ENCODE results near the gene CCP110. TPM values are rescaled to one million over a fixed set of nuclear protein-coding genes. Genes with fewer than 3 reads are reported as not detected.

Gene CCP110
- total and polyA plus RNA-seq, 2 donors (not counting 1 experiment from before 2014, with no cell fraction given): 4.9 to 23.6 TPM

DNA sequence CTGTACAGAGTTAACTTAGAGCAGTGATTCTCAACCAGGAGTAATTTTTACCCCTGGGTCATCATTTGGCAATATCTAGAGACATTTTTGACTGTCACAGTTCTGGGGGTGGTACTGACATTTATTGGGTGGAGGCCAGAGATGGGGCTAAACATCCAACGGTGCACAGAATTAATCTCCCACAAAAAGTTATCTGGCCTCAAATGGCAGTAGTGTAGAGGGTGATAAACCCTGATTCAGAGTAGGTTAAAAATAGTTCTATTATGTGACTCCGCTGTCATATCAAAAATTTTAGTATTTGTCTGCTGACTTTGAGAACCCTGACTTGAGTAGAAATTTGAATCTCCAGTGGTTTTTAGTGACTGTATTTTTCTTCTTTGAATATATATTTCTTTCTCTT lies 50.9 kb downstream of the CCP110 start:
- no peak overlapping the region for H3K9ac ChIP-seq (ENCODE audit: low read length)
- H3K27me3 Mint-ChIP-seq: no peaks in the 10 kb centered on the region
- no peaks in the 10 kb centered on the region for H3K9me3 ChIP-seq (ENCODE audit: control extremely low read depth in 1 of 3, control insufficient read depth in 2 of 3, insufficient read depth in 1 of 3, low read length in 2 of 3)
- H3K4me1 Mint-ChIP-seq: no peaks in the 10 kb centered on the region
- no peak overlapping the region for H3K4me3 ChIP-seq (ENCODE audit: control extremely low read depth in 1 of 5, extremely low read depth in 1 of 5, insufficient read depth in 1 of 5, low read depth in 2 of 5, low read length in 4 of 5)
- CTCF ChIA-PET: no interaction called here
- no peaks in the 10 kb centered on the region for H3K9me3 Mint-ChIP-seq (ENCODE audit: insufficient read depth)
- TF ChIP-seq EZH2 (IDR thresholded peaks at IDR 0.05; ENCODE audit: borderline replicate concordance, insufficient read depth, low read depth, low read length, poor library complexity, severe bottlenecking): no peak
- TF ChIP-seq, protein P1, sequence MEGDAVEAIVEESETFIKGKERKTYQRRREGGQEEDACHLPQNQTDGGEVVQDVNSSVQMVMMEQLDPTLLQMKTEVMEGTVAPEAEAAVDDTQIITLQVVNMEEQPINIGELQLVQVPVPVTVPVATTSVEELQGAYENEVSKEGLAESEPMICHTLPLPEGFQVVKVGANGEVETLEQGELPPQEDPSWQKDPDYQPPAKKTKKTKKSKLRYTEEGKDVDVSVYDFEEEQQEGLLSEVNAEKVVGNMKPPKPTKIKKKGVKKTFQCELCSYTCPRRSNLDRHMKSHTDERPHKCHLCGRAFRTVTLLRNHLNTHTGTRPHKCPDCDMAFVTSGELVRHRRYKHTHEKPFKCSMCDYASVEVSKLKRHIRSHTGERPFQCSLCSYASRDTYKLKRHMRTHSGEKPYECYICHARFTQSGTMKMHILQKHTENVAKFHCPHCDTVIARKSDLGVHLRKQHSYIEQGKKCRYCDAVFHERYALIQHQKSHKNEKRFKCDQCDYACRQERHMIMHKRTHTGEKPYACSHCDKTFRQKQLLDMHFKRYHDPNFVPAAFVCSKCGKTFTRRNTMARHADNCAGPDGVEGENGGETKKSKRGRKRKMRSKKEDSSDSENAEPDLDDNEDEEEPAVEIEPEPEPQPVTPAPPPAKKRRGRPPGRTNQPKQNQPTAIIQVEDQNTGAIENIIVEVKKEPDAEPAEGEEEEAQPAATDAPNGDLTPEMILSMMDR (IDR thresholded peaks at IDR 0.05): no peak
- H3K4me3 Mint-ChIP-seq: no peak overlapping the region
- no peak overlapping the region for H3K27ac Mint-ChIP-seq
- ATAC-seq (ENCODE audit: low read depth) (no peak), DNase-seq (no peak)
- no peaks in the 10 kb centered on the region for H4K20me1 ChIP-seq (ENCODE audit: control insufficient read depth, insufficient read depth, low read length, poor library complexity, severe bottlenecking)
- no peak overlapping the region for H3K4me2 ChIP-seq (replicated peaks; ENCODE audit: low read depth, low read length, poor library complexity, severe bottlenecking)
- no peaks in the 10 kb centered on the region for H3K79me2 ChIP-seq (ENCODE audit: control insufficient read depth, insufficient read depth, low read length)
- intact Hi-C loops (cut with micrococcal nuclease): no loop called here
- WGBS (ENCODE audit: insufficient coverage): no CpG with 5 or more reads among the region's 2 CpGs
- H2AFZ ChIP-seq (ENCODE audit: insufficient read depth, low read depth, low read length, poor library complexity, severe bottlenecking): no peak overlapping the region
- H3K27ac ChIP-seq (ENCODE audit: low read length in 2 of 2): no peak overlapping the region
- no peaks in the 10 kb centered on the region for H3K27me3 ChIP-seq (replicated peaks in 1 of 4; ENCODE audit: control extremely low read depth in 1 of 4, control insufficient read depth in 3 of 4, insufficient read depth in 4 of 4, low read length in 3 of 4)
- POLR2A ChIA-PET: no interaction called here
- no peaks in the 10 kb centered on the region for H3K4me1 ChIP-seq (ENCODE audit: control insufficient read depth in 2 of 2, insufficient read depth in 2 of 2, low read length in 2 of 2)
- H3K36me3 ChIP-seq (replicated peaks in 1 of 2; ENCODE audit: control extremely low read depth in 1 of 2, control insufficient read depth in 1 of 2, extremely low read depth in 1 of 2, insufficient read depth in 2 of 2, low read length in 1 of 2): peaks cover 12 to 54% of the 10 kb centered on the region in 2 experiments

DNA sequence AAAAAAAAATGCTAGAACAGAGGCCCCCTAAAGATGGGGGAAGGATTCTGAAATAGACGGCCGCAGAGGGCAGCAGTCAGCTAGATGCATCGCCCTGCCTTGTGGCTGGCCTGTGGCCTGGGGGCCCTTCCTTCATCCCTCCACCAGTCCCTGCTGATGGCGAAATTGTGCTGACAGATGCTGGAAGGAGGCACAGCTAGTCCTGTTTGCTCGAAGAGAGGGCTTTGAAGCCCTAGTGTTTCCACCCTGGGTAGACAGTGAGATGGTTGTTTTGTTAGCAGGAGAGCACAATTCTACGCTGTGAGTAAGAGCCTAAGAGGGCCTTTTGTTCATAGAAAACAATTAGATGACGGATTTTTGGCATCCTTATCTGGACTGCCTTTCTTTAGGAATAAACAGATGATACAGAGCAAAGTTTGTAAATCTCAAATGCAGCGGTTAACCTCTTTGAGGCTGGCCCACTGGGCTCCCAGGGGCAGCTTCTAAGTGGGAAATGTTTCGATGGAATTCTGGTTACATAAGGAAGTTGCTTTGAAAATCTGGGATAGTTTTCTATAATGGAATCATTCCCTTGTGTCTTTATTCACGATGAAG lies 54.7 kb downstream of the CCP110 start:
- no peak overlapping the region for H3K4me3 Mint-ChIP-seq
- TF ChIP-seq EZH2 (IDR thresholded peaks at IDR 0.05; ENCODE audit: borderline replicate concordance, insufficient read depth, low read depth, low read length, poor library complexity, severe bottlenecking): no peak
- TF ChIP-seq, protein P1 (IDR thresholded peaks at IDR 0.05): no peak
- no peaks in the 10 kb centered on the region for H3K4me1 ChIP-seq (ENCODE audit: control insufficient read depth in 2 of 2, insufficient read depth in 2 of 2, low read length in 2 of 2)
- H3K79me2 ChIP-seq (ENCODE audit: control insufficient read depth, insufficient read depth, low read length): no peaks in the 10 kb centered on the region
- no peak overlapping the region for H3K9ac ChIP-seq (ENCODE audit: low read length)
- no peak overlapping the region for H3K27ac ChIP-seq (ENCODE audit: low read length in 2 of 2)
- no peaks in the 10 kb centered on the region for H3K27me3 ChIP-seq (replicated peaks in 1 of 4; ENCODE audit: control extremely low read depth in 1 of 4, control insufficient read depth in 3 of 4, insufficient read depth in 4 of 4, low read length in 3 of 4)
- WGBS (ENCODE audit: insufficient coverage): 100% methylated on average over 8 of the region's 10 CpGs
- no peaks in the 10 kb centered on the region for H4K20me1 ChIP-seq (ENCODE audit: control insufficient read depth, insufficient read depth, low read length, poor library complexity, severe bottlenecking)
- no peak for ATAC-seq (ENCODE audit: low read depth)
- DNase-seq: no peak
- intact Hi-C loops (cut with micrococcal nuclease): no loop called here
- peaks cover 0 to 3% (median 0%) of the 10 kb centered on the region in 3 donors for H3K9me3 ChIP-seq (ENCODE audit: control extremely low read depth in 1 of 3, control insufficient read depth in 2 of 3, insufficient read depth in 1 of 3, low read length in 2 of 3)
- no peak overlapping the region for H2AFZ ChIP-seq (ENCODE audit: insufficient read depth, low read depth, low read length, poor library complexity, severe bottlenecking)
- no peaks in the 10 kb centered on the region for H3K4me1 Mint-ChIP-seq
- H3K27me3 Mint-ChIP-seq: no peaks in the 10 kb centered on the region
- peaks cover 18 to 68% of the 10 kb centered on the region in 2 experiments for H3K36me3 ChIP-seq (replicated peaks in 1 of 2; ENCODE audit: control extremely low read depth in 1 of 2, control insufficient read depth in 1 of 2, extremely low read depth in 1 of 2, insufficient read depth in 2 of 2, low read length in 1 of 2)
- H3K27ac Mint-ChIP-seq: no peak overlapping the region
- no peaks in the 10 kb centered on the region for H3K9me3 Mint-ChIP-seq (ENCODE audit: insufficient read depth)
- POLR2A ChIA-PET: no interaction called here
- no peak overlapping the region for H3K4me3 ChIP-seq (ENCODE audit: control extremely low read depth in 1 of 5, extremely low read depth in 1 of 5, insufficient read depth in 1 of 5, low read depth in 2 of 5, low read length in 4 of 5)
- no peak overlapping the region for H3K4me2 ChIP-seq (replicated peaks; ENCODE audit: low read depth, low read length, poor library complexity, severe bottlenecking)
- CTCF ChIA-PET: no interaction called here

All from B cell (primary cell).